ENCODE measurements around the gene KIAA0408. TPM values are rescaled to one million over a fixed set of nuclear protein-coding genes. Genes with fewer than 3 reads are reported as not detected.

KIAA0408 gene
- total RNA-seq = under 0.01 TPM in 1 of 2 replicates, not detected in the other

DNA sequence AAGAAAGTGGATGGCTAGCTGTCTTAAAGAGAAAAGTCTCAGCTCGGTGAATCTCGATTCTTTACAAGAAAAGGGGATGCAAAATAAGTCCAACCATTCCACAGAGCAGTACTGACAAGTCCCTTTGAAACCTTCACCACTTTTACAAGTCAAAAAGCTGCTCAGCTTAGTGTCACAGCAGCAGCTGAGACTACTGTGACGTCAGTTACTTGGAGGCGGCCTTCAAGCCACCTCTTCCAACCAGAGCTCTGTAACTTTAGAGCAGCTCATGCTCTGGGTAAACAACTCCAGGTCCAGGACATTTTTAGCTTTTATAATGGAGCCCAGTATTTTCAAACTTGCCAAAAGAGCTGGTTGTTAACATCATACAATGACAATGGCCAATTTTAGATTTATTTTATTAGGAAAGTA, at the start of gene KIAA0408:
Gene KIAA0408 (minus strand): TSS at position 159 of the 411 bp plus-strand sequence. CDS start 5,408 bp downstream, outside the sequence.
- peak; percentile 19 for DNase-seq

- no peak for DNase-seq
Observed at GRCh38 chr6:127506894-127507293, 47.7 kb upstream of the KIAA0408 start.

DNA sequence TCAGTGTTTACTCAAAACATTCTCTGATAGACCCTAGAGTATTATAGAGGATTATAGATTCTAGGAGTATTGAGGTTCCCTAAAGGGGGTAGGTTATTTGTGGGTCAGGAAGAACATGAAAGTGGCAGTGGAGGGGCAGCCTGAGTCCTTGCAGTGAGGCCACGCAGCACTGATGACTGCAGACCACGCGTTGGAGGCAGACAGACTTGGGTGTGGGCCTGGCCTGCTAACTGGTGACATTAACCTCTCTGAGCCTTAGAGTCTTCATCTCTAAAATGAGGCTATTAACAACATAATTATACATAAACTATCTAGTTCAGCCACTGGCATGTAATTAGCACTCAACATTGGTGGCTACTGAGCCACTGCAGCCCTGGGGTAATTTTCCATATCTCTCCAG, 43.8 kb upstream of the KIAA0408 start:
- no peak for DNase-seq

GRCh38 chr6:127497410-127497809, 38.2 kb upstream of the KIAA0408 start:
- DNase-seq = no peak

DNA sequence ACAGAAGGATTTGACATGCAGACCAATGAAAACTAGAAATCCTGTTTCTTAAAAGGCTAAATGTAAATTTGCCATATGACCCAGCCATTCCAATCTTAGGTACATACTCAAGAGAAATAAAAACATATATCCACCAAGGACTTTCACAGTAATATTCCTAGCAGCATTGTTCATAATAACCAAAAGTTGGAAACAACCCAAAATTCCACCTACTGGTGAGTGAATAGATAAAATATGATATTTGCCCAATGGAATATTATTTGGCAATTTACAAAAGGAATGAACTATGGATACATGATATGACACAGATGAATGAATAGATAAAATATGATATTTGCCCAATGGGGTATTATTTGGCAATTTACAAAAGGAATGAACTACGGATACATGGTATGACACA, 37.3 kb upstream of the KIAA0408 start:
- peak; percentile 27 for DNase-seq

- DNase-seq = no peak
Observed at GRCh38 chr6:127494240-127494767, 35.1 kb upstream of the KIAA0408 start.

DNA sequence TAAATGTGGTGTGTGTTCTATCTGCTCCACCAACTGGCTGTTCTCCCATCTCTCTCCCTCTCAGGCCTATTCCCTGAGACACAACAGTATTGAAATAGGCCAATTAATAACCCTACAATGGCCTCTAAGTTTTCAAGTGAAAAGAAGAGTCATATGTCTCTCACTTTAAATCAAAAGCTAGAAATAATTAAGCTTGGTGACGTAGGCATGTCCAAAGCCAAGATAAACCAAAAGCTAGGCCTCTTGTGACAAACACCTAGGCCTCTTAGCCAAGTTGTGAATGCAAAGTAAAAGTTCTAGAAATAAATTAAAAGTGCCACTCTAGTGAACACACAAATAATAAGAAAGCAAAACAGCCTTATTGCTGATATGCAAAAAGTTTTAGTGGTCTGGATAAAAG, 30.1 kb upstream of the KIAA0408 start:
- no peak for DNase-seq

DNA sequence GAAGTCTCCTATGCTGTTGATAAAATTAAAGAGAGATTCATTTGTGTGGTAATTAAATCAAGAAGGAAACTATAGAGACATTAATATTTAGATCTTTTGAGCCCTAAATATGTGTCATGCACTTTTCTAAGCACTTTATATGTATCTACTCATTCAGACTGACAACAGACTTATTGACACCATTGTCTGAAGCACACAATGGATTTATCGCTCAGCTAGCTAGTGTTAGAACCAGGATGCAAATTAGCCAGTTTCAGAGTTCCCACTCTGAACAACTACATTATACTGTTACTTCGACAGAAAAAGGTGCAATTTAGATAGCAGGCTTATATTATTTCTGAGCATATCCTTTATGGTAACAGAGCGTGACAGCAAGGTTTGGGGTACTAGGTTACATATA, 27.7 kb upstream of the KIAA0408 start:
- DNase-seq = no peak

GRCh38 chr6:127484212-127484863, 25.1 kb upstream of the KIAA0408 start:
- DNase-seq = peak; percentile 34

- DNase-seq = no peak
Observed at GRCh38 chr6:127483399-127484055, 24.3 kb upstream of the KIAA0408 start.

DNA sequence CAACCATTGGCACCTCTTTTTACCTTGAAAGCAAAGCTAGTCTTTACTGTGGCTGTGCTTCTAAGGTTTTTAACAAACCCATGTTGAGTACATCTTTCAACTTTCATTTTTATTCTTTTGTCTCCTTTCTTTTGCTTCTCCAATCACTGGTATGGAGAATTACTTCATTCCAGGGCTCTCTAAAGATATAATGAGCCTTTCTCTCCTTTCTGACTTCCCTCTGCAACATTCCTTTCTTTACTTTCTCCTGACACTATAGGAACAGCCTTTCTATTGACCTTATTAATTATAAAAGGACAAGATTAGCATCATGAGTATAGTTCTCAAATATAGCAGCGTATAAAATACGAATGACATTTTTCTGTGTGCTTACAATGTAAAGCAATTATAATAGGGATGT, 23.1 kb upstream of the KIAA0408 start:
- DNase-seq = no peak

- DNase-seq = peak; percentile 66
Observed at GRCh38 chr6:127481628-127482027, 22.4 kb upstream of the KIAA0408 start.

DNA sequence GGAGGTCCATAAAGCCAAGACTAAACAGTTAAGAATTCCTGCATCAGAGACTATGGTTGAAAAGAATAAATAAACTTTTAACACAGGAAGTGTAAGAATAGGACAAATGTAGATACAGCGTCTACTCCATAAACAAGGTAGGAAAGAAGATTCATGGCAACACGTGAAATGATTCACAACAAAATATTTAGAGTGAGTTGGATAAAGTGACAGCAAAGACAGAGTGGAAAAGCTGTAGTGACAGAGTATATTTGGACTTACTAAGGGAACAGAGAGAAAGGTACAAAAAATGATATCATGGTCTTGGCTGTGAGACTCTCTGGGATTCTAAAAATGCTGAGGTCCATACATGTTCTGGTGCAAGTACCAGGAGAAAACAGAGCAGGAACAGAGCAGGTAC, 21.9 kb upstream of the KIAA0408 start:
- no peak for DNase-seq

DNA sequence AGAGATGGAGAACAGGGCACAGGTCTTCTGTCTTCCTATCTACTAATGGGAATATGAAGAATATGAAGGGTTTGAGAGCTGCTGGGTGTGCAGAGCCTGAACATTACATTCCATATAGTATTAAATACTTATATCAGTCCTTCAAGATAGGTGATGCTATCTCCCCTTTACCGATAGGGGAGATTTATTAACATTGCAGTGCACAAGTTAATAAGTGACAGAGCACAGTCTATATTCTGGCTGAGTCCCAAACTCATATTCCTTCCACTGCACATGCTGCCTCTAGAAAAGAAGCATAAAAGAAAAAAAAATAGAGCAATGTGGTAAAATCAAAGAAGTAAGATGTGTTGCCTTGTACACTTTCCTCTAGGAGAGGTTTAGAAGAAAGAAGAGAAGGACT, 18.5 kb upstream of the KIAA0408 start:
- no peak for DNase-seq

DNA sequence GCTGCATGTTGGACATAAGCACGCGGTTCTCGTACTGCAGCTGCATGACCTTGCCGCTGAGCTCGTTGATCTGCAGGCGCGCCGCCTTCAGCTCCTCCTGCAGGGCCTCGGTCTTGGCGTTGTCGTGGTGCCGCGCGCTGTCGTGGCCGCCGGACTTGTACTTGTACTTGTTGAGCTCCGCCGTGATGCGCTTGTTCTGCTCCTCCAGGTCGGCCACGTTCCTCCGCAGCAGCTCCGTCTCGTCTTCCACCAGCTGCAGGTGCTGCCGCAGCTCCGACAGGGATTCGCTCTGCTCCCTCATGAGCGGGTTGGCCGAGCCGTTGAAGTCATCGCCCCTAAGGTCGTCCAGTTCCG, 16.6 kb upstream of the KIAA0408 start:
- no peak for DNase-seq

- DNase-seq = peak; percentile 2
Observed at GRCh38 chr6:127475135-127475822, 16.1 kb upstream of the KIAA0408 start.

GRCh38 chr6:127471379-127472255, 12.4 kb upstream of the KIAA0408 start:
- no peak for DNase-seq

DNA sequence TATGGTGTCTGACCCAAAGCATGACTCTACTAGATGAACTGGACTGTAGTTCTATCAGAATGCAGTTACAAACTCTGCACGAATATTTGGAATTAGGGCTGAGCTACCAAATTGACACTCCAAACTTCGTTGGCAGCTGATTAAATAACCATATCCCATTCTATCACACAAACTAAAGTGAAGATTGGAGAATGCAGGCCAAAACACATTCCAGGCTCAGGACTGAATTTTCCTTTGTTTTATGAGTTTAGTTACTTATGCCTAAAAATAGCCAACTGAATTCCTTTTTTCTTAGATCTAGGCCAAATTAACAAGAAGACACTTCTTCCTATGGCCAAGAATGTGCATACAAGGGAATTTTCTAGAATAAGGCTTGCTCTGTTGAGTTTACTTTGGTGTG, 9.7 kb upstream of the KIAA0408 start:
- no peak for DNase-seq

- no peak for DNase-seq
Observed at GRCh38 chr6:127466416-127466815, 7.2 kb upstream of the KIAA0408 start.

GRCh38 chr6:127464881-127465459, 5.8 kb upstream of the KIAA0408 start:
- peak; percentile 80 for DNase-seq

DNA sequence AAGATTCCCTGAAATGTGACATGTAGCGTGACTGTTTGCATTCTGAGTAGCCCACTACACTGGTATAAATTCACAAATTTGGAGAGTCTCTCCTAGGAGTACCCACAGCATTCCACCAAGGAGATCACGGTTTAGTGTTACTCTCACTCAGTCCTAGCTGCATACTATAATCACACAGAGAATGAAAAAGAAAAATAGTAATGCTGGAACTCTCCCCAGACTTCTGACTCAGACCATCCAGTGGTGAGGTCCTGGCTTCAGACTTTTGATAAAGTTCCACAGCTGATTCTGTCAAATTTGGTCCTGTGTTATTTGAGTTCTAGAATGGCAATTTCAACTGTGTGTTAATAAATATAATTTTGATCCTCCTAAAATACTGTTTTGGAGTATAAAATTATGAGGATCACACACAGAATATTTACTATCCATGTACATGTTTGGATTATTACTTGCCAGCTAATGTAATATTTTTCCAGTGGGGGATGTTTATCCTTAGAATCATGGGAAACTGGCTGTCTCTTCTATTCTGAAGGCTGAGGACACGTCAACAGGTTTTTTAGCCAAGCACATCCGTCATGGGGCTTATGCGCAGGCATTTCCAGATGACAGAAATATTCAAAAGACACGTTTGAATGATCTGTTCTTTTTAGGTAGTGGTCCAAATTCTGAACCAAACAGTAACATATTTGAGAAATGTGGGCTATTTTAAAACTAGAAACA, 5.1 kb upstream of the KIAA0408 start:
- DNase-seq = no peak

DNA sequence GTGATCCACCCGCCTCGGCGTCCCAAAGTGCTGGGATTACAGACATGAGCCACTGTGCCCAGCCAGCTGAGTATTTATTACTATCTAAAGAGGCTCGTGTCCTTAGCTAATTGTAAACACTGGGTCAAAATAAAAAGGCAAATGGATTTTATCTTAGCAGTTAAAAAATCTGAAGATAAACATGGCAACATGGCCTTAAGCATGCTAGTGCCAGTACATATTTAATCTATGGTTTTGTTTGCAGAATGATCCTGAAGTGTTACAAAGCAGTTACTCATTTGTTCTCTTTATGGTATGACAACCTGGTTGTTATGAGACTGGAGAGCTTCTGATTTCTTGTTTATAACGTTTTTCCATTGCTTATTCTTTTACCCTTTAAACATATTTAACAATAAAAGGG, 3.9 kb upstream of the KIAA0408 start:
- no peak for DNase-seq
